H1 (cell line): Measurements from ENCODE around the gene CFAP298. TPM values are rescaled to one million over a fixed set of nuclear protein-coding genes. Genes with fewer than 3 reads are reported as not detected.

Source experiments
- CTCF ChIA-PET: fragments of 300-600 bp; sonication (Branson Sonifier 250); formaldehyde crosslinking; loops from one replicate; lab custom pipeline; 2021; ENCODE audit not compliant: partially characterized antibody; lab: Charles Lee
- POLR2A ChIA-PET: fragments of 300-600 bp; sonication (Branson Sonifier 250); formaldehyde crosslinking; loops from one replicate; lab custom pipeline; 2021; ENCODE audit warnings: inconsistent platforms; ENCODE audit not compliant: partially characterized antibody; lab: Charles Lee
- DNase-seq, 2 experiments: peaks; one replicate each; pipeline versions ENCODE4 v3.0.0 to v3.0.0-alpha.2; 2010 to 2022; ENCODE audit warnings: low spot score in 2 of 2, low read depth in 1 of 2, mixed read lengths in 1 of 2
- FAIRE-seq: peaks from 2 replicates; lab custom pipeline; 2011; peaks lifted over from hg19 to GRCh38; lab: Jason Lieb, UNC
- H2AFZ ChIP-seq: 2 replicates; pipeline ENCODE4 v1.8.1; 2012; ENCODE audit warnings: low read length, inconsistent platforms
- H2AK5ac ChIP-seq: 2 replicates; pipeline ENCODE4 v1.6.1; 2013; ENCODE audit warnings: low read depth, low read length
- H2BK120ac ChIP-seq: replicated peaks from 2 replicates; pipeline ENCODE3; 2013; ENCODE audit warnings: low read depth, low read length, inconsistent platforms
- H2BK12ac ChIP-seq: 2 replicates; pipeline ENCODE4 v1.6.1; 2013; ENCODE audit warnings: low read depth, low read length
- H2BK15ac ChIP-seq: 2 replicates; pipeline ENCODE4 v1.6.1; 2013; ENCODE audit warnings: low read length
- H2BK20ac ChIP-seq: 2 replicates; pipeline ENCODE4 v1.6.1; 2013; ENCODE audit warnings: low read length
- H2BK5ac ChIP-seq: 2 replicates; pipeline ENCODE4 v1.6.1; 2013; ENCODE audit warnings: low read depth, low read length
- H3K14ac ChIP-seq: 2 replicates; pipeline ENCODE4 v1.6.1; 2013; ENCODE audit warnings: inconsistent platforms; ENCODE audit not compliant: insufficient read length
- H3K18ac ChIP-seq: 2 replicates; pipeline ENCODE4 v1.6.1; 2013; ENCODE audit warnings: low read length; ENCODE audit errors: extremely low read depth
- H3K23ac ChIP-seq: 2 replicates; pipeline ENCODE4 v1.6.1; 2013; ENCODE audit warnings: inconsistent platforms; ENCODE audit not compliant: insufficient read length
- H3K23me2 ChIP-seq: 2 replicates; pipeline ENCODE4 v1.6.1; 2013; ENCODE audit warnings: low read depth, low read length
- H3K27ac ChIP-seq: 2 replicates; pipeline ENCODE4 v1.6.1; 2011; ENCODE audit warnings: low read depth, low read length, inconsistent platforms
- H3K27me3 ChIP-seq, 4 experiments: replicated peaks in 1 of 4; 1 replicate in 1 of 4; 2 replicates in 3 of 4; pipeline versions ENCODE4 v1.6.1 to v1.8.1; 2011 to 2013; ENCODE audit warnings: low read length in 3 of 4, mild to moderate bottlenecking in 3 of 4, inconsistent platforms in 2 of 4, mixed read lengths in 2 of 4, moderate library complexity in 1 of 4; ENCODE audit not compliant: control insufficient read depth in 3 of 4, insufficient read depth in 3 of 4; ENCODE audit errors: extremely low read depth in 1 of 4
- H3K36me3 ChIP-seq, 4 experiments: 2 replicates each; pipeline versions ENCODE4 v1.6.1 to v1.8.1; 2011 to 2013; ENCODE audit warnings: mild to moderate bottlenecking in 4 of 4, low read length in 3 of 4, moderate library complexity in 2 of 4, control low read depth in 1 of 4, inconsistent platforms in 1 of 4; ENCODE audit not compliant: insufficient read depth in 4 of 4, control insufficient read depth in 2 of 4
- H3K4ac ChIP-seq: replicated peaks from 2 replicates; pipeline ENCODE3; 2013; ENCODE audit warnings: low read length, low read depth, mixed read lengths, inconsistent platforms; ENCODE audit not compliant: insufficient read length
- H3K4me1 ChIP-seq, 4 experiments: replicated peaks in 1 of 4; 1 replicate in 1 of 4; 2 replicates in 3 of 4; pipeline versions ENCODE4 v1.6.1 to v1.8.1; 2011 to 2013; ENCODE audit warnings: low read length in 3 of 4, inconsistent platforms in 2 of 4, mixed read lengths in 1 of 4; ENCODE audit not compliant: insufficient read depth in 4 of 4, control insufficient read depth in 3 of 4
- H3K4me2 ChIP-seq, 2 experiments: 2 replicates each; pipeline versions ENCODE4 v1.6.1 to v1.8.1; 2011 to 2013; ENCODE audit warnings: low read depth in 2 of 2, low read length in 2 of 2, control low read depth in 1 of 2, inconsistent platforms in 1 of 2, mild to moderate bottlenecking in 1 of 2; ENCODE audit not compliant: insufficient read depth in 1 of 2
- H3K4me3 ChIP-seq, 4 experiments: fragments of 200-600, 300-600 bp in 1 of 4; sonication (generic), shearing (Covaris generic), sonication (Bioruptor Twin) in 1 of 4; 2 replicates each; pipeline versions ENCODE4 v1.5.1 to v1.8.1; 2011 to 2016; ENCODE audit warnings: low read length in 4 of 4, low read depth in 3 of 4, control low read depth in 2 of 4, inconsistent platforms in 2 of 4, mild to moderate bottlenecking in 2 of 4, mixed read lengths in 1 of 4, moderate library complexity in 1 of 4; ENCODE audit not compliant: insufficient read depth in 2 of 4; ENCODE audit errors: extremely low read depth in 1 of 4
- H3K56ac ChIP-seq: replicated peaks from 2 replicates; pipeline ENCODE3; 2013; ENCODE audit warnings: low read depth, mild to moderate bottlenecking, mixed read lengths, low read length, inconsistent platforms; ENCODE audit not compliant: insufficient read length
- H3K79me1 ChIP-seq: 2 replicates; pipeline ENCODE4 v1.6.1; 2013; ENCODE audit warnings: low read depth, low read length, control low read depth
- H3K79me2 ChIP-seq, 2 experiments: 2 replicates each; pipeline versions ENCODE4 v1.6.1 to v1.8.1; 2012 to 2013; ENCODE audit warnings: low read length in 2 of 2, mild to moderate bottlenecking in 2 of 2, inconsistent platforms in 1 of 2; ENCODE audit not compliant: insufficient read depth in 2 of 2, control insufficient read depth in 1 of 2
- H3K9ac ChIP-seq, 4 experiments: replicated peaks in 1 of 4; 1 replicate in 1 of 4; 2 replicates in 3 of 4; pipeline versions ENCODE4 v1.6.1 to v1.8.1; 2011 to 2013; ENCODE audit warnings: low read depth in 3 of 4, low read length in 3 of 4, control low read depth in 2 of 4, mild to moderate bottlenecking in 2 of 4, moderate library complexity in 2 of 4, inconsistent platforms in 1 of 4; ENCODE audit errors: extremely low read depth in 1 of 4
- H3K9me3 ChIP-seq, 2 experiments: 2 replicates each; pipeline versions ENCODE4 v1.6.1 to v1.8.1; 2012 to 2013; ENCODE audit warnings: mild to moderate bottlenecking in 2 of 2, moderate library complexity in 2 of 2, control low read depth in 1 of 2, inconsistent platforms in 1 of 2, low read depth in 1 of 2, low read length in 1 of 2, mixed read lengths in 1 of 2; ENCODE audit not compliant: insufficient read depth in 2 of 2
- H4K20me1 ChIP-seq, 2 experiments: replicated peaks in 1 of 2; 2 replicates each; pipeline versions ENCODE3 to v1.8.1; 2011 to 2013; ENCODE audit warnings: inconsistent platforms in 2 of 2, low read length in 2 of 2, mild to moderate bottlenecking in 1 of 2; ENCODE audit not compliant: insufficient read depth in 2 of 2, control insufficient read depth in 1 of 2
- H4K5ac ChIP-seq: 2 replicates; pipeline ENCODE4 v1.6.1; 2013; ENCODE audit warnings: low read length, low read depth, mixed read lengths, inconsistent platforms; ENCODE audit not compliant: insufficient read length
- H4K8ac ChIP-seq: 2 replicates; pipeline ENCODE4 v1.8.0; 2013; ENCODE audit warnings: mild to moderate bottlenecking, moderate library complexity, low read length, inconsistent platforms; ENCODE audit not compliant: insufficient read depth; ENCODE audit errors: extremely low read depth
- H4K91ac ChIP-seq: replicated peaks from 2 replicates; pipeline ENCODE3; 2013; ENCODE audit warnings: low read length, mixed read lengths, inconsistent platforms; ENCODE audit not compliant: insufficient read length
- JUND ChIP-seq: IDR thresholded peaks from 2 replicates; pipeline ENCODE4 v1.6.1; 2011; ENCODE audit warnings: mild to moderate bottlenecking, improper control_type of control experiment, low read length
- SP2 ChIP-seq: IDR thresholded peaks from 2 replicates; pipeline ENCODE4 v1.6.1; 2012; ENCODE audit warnings: mild to moderate bottlenecking, low read length, inconsistent platforms
- polyA plus RNA-seq, 7 experiments: library from polyadenylated mRNA; depleted of rRNA in 3 of 7; stranded (reverse) in 5 of 7; unstranded in 2 of 7; fragments of >200 nt in 5 of 7; fragments of 200-250 nt in 2 of 7; gene quantifications; 1 replicate in 5 of 7; 2 replicates in 1 of 7; 4 replicates in 1 of 7; pipeline versions ENCODE4 v1.2.1 to v1.2.3, GENCODE V29; 2011 to 2013; ENCODE audit warnings: missing spikeins in 2 of 7, mixed read lengths in 2 of 7
- total RNA-seq: library from RNA; stranded (reverse); fragmentation: NEBNext Ultra II Directional; extraction: Animal tissue kit (Norgen Biotek cat#: 25700); gene quantifications from 2 replicates; pipeline ENCODE4 v1.2.1, GENCODE V29; 2021

The CFAP298 gene
- total and polyA plus RNA-seq, 2 of the 8 experiments (the other 6 are each of a cell fraction or from before 2014, with no cell fraction given): 43.0 to 68.1 TPM

- no peaks in the 10 kb centered on the region for H3K79me2 ChIP-seq
- H2BK12ac ChIP-seq: no peak overlapping the region
- H3K9me3 ChIP-seq: no peaks in the 10 kb centered on the region
- no peaks in the 10 kb centered on the region for H3K79me1 ChIP-seq
- no peak overlapping the region for H4K91ac ChIP-seq
- H3K27ac ChIP-seq: no peak overlapping the region
- no peaks in the 10 kb centered on the region for H3K23me2 ChIP-seq
- H3K9ac ChIP-seq: no peak overlapping the region
- H2AFZ ChIP-seq: no peak overlapping the region
- ChIA-PET CTCF (interaction anchor here (1.2 to 2.2 kb wide), 3 partner anchors 8 to 178 kb away, joined by 4 to 6 read pairs (median 5); no protein-coding TSS in a partner anchor), POLR2A (no interaction called here)
- H3K23ac ChIP-seq: no peak overlapping the region
- H3K56ac ChIP-seq: no peak overlapping the region
- no peak overlapping the region for H3K4ac ChIP-seq
- no peak overlapping the region for H2BK20ac ChIP-seq
- H2BK15ac ChIP-seq: no peak overlapping the region
- no peak for TF ChIP-seq SP2
- no peak for TF ChIP-seq JUND
- no peak overlapping the region for H2BK5ac ChIP-seq
- no peak overlapping the region for H3K4me3 ChIP-seq
- no peaks in the 10 kb centered on the region for H3K27me3 ChIP-seq
- H2AK5ac ChIP-seq: no peak overlapping the region
- peaks cover 0 to 3% (median 0%) of the 10 kb centered on the region in 4 experiments; a peak in 3 of 7 replicates for H3K4me1 ChIP-seq
- no peak for DNase-seq
- H4K20me1 ChIP-seq: no peaks in the 10 kb centered on the region
- H3K18ac ChIP-seq: no peak overlapping the region
- H3K14ac ChIP-seq: no peak overlapping the region
- H2BK120ac ChIP-seq: no peak overlapping the region
- no peak overlapping the region for H4K5ac ChIP-seq
- H4K8ac ChIP-seq: no peak overlapping the region
- H3K4me2 ChIP-seq: no peak overlapping the region
- no peaks in the 10 kb centered on the region for H3K36me3 ChIP-seq
- no peak for FAIRE-seq
Observed at GRCh38 chr21:32648165-32648564, 36.0 kb upstream of the CFAP298 start.
